Loucy (cell line): ENCODE results near the gene IL36A.

Experiments used
- H2AFZ ChIP-seq: fragments of 200-600 bp; sonication (generic); 2 replicates; pipeline ENCODE4 v1.6.0; 2016; ENCODE audit warnings: antibody characterized with exemption, mild to moderate bottlenecking, low read length, moderate library complexity
- H3F3A ChIP-seq: fragments of 200-600 bp; 2 replicates; pipeline ENCODE4 v1.6.0; 2016; ENCODE audit warnings: antibody characterized with exemption, low read depth, mild to moderate bottlenecking
- H3K27me3 ChIP-seq: fragments of 200-600 bp; sonication (generic); 2 replicates; pipeline ENCODE4 v1.6.1; 2014; ENCODE audit warnings: low read length, mild to moderate bottlenecking; ENCODE audit not compliant: insufficient read depth, poor library complexity, severe bottlenecking
- H3K36me3 ChIP-seq: fragments of 200-600 bp; sonication (generic); 2 replicates; pipeline ENCODE4 v1.6.1; 2016; ENCODE audit warnings: low read length; ENCODE audit not compliant: insufficient read depth
- H3K4me1 ChIP-seq: fragments of 200-600 bp; sonication (generic); 2 replicates; pipeline ENCODE4 v1.5.1; 2014; ENCODE audit warnings: low read length, mild to moderate bottlenecking; ENCODE audit not compliant: insufficient read depth, poor library complexity, severe bottlenecking
- H3K4me2 ChIP-seq: fragments of 200-600 bp; sonication (generic); 2 replicates; pipeline ENCODE4 v1.6.0; 2014; ENCODE audit warnings: antibody characterized with exemption, low read length, low read depth, mild to moderate bottlenecking; ENCODE audit not compliant: poor library complexity, severe bottlenecking
- H3K4me3 ChIP-seq: fragments of 200-600 bp; sonication (generic); 2 replicates; pipeline ENCODE4 v1.5.1; 2014; ENCODE audit warnings: low read length, mild to moderate bottlenecking, mixed read lengths; ENCODE audit not compliant: poor library complexity, severe bottlenecking
- H3K79me2 ChIP-seq: fragments of 200-600 bp; sonication (generic); 2 replicates; pipeline ENCODE4 v1.6.1; 2014; ENCODE audit warnings: low read length; ENCODE audit not compliant: insufficient read depth
- H3K9ac ChIP-seq: fragments of 200-600 bp; sonication (generic); 2 replicates; pipeline ENCODE4 v1.6.0; 2014; ENCODE audit warnings: mild to moderate bottlenecking, low read depth, low read length, moderate library complexity; ENCODE audit not compliant: poor library complexity, severe bottlenecking
- H3K9me2 ChIP-seq: fragments of 200-600 bp; sonication (generic); replicated peaks from 2 replicates; pipeline ENCODE4 v1.6.1; 2016; ENCODE audit warnings: low read depth, low read length, mixed read lengths
- H3K9me3 ChIP-seq: fragments of 200-600 bp; sonication (generic); 2 replicates; pipeline ENCODE4 v1.6.1; 2014; ENCODE audit warnings: mild to moderate bottlenecking, antibody characterized with exemption, low read length, low read depth; ENCODE audit not compliant: insufficient read depth
- H4K20me1 ChIP-seq: fragments of 200-600 bp; sonication (generic); 2 replicates; pipeline ENCODE4 v1.6.0; 2014; ENCODE audit warnings: antibody characterized with exemption, low read length, mild to moderate bottlenecking; ENCODE audit not compliant: insufficient read depth, poor library complexity, severe bottlenecking
- CTCF ChIP-seq: fragments of 200-600 bp; sonication (generic); conservative IDR thresholded peaks from 2 replicates; pipeline ENCODE4 v1.5.1; 2014; ENCODE audit warnings: mild to moderate bottlenecking, antibody characterized with exemption, low read length
- EZH2phosphoT487 ChIP-seq: fragments of 200-600 bp; IDR thresholded peaks from 2 replicates; pipeline ENCODE4 v1.6.1; 2018; ENCODE audit warnings: antibody characterized with exemption, mild to moderate bottlenecking, moderate library complexity, borderline replicate concordance

Gene IL36A

GRCh38 chr2:113005030-113005509 is at the start of gene IL36A:
Gene IL36A, plus strand, starts transcription at chr2:113005459. Its CDS starts 413 bp downstream, at chr2:113005872.
- no peaks in the 10 kb centered on the region for H3K79me2 ChIP-seq
- no peaks in the 10 kb centered on the region for H3K4me1 ChIP-seq
- H3K27me3 ChIP-seq, result peaks cover 16% of the 10 kb centered on the region
- no peak within 1 kb of the TSS for H2AFZ ChIP-seq
- H3K9me2 ChIP-seq, result no peaks in the 10 kb centered on the region
- TF ChIP-seq CTCF (no peak), EZH2phosphoT487 (no peak)
- H3K9ac ChIP-seq, result no peak within 1 kb of the TSS
- no peaks in the 10 kb centered on the region for H3K36me3 ChIP-seq
- no peaks in the 10 kb centered on the region for H3F3A ChIP-seq
- H3K4me2 ChIP-seq, result no peak within 1 kb of the TSS
- H4K20me1 ChIP-seq, result no peaks in the 10 kb centered on the region
- H3K4me3 ChIP-seq, result no peak within 1 kb of the TSS
- H3K9me3 ChIP-seq, result peaks cover 7% of the 10 kb centered on the region; the same call in 1 of the 2 replicates

GRCh38 chr2:112957511-112957910 is 47.7 kb upstream of the IL36A start:
- no peak overlapping the region for H3K9ac ChIP-seq
- no peaks in the 10 kb centered on the region for H3K9me3 ChIP-seq
- no peaks in the 10 kb centered on the region for H3K4me1 ChIP-seq
- TF ChIP-seq CTCF (no peak), EZH2phosphoT487 (no peak)
- no peak overlapping the region for H3K4me2 ChIP-seq
- no peaks in the 10 kb centered on the region for H4K20me1 ChIP-seq
- no peak overlapping the region for H3K4me3 ChIP-seq
- H3K79me2 ChIP-seq, result no peaks in the 10 kb centered on the region
- no peaks in the 10 kb centered on the region for H3K36me3 ChIP-seq
- H2AFZ ChIP-seq, result no peak overlapping the region
- H3K9me2 ChIP-seq, result no peaks in the 10 kb centered on the region
- H3K27me3 ChIP-seq, result peaks cover 6% of the 10 kb centered on the region
- no peaks in the 10 kb centered on the region for H3F3A ChIP-seq

- H3K4me1 ChIP-seq, result no peaks in the 10 kb centered on the region
- H2AFZ ChIP-seq, result no peak overlapping the region
- H3K36me3 ChIP-seq, result no peaks in the 10 kb centered on the region
- H3F3A ChIP-seq, result no peaks in the 10 kb centered on the region
- no peaks in the 10 kb centered on the region for H3K9me3 ChIP-seq
- no peaks in the 10 kb centered on the region for H3K9me2 ChIP-seq
- H3K27me3 ChIP-seq, result peaks cover 11% of the 10 kb centered on the region
- no peak overlapping the region for H3K4me2 ChIP-seq
- H3K9ac ChIP-seq, result no peak overlapping the region
- H3K4me3 ChIP-seq, result no peak overlapping the region
- no peaks in the 10 kb centered on the region for H3K79me2 ChIP-seq
- TF ChIP-seq CTCF (peak; percentile 92), EZH2phosphoT487 (no peak)
- H4K20me1 ChIP-seq, result no peaks in the 10 kb centered on the region
Measured at GRCh38 chr2:112958428-112959108, 46.7 kb upstream of the IL36A start.
